Esophagus squamous epithelium (tissue), 5 donors: ENCODE results near the gene DHX8. TPM values are rescaled to one million over a fixed set of nuclear protein-coding genes. Genes with fewer than 3 reads are reported as not detected.

Experiments used
- DNase-seq: peaks from one replicate; lab custom pipeline; 2025; lab: John Stamatoyannopoulos, UW
- H3K27ac ChIP-seq, 4 donors: fragments of 200-600 bp; sonication (generic); one replicate each; pipeline ENCODE4 v1.5.1; 2016 to 2019; ENCODE audit warnings: mild to moderate bottlenecking in 1 of 4
- H3K27me3 ChIP-seq, 4 donors: fragments of 200-600 bp; sonication (generic); 1 replicate in 3 of 4; 2 replicates in 1 of 4; pipeline versions ENCODE4 v1.5.1 to v1.6.0; 2017 to 2021; ENCODE audit warnings: antibody characterized with exemption in 1 of 4
- H3K36me3 ChIP-seq, 3 donors: fragments of 200-600 bp; sonication (generic); one replicate each; pipeline ENCODE4 v1.5.1; 2016 to 2019
- H3K4me1 ChIP-seq, 3 donors: fragments of 200-600 bp; sonication (generic); one replicate each; pipeline ENCODE4 v1.5.1; 2017 to 2019
- H3K4me3 ChIP-seq, 4 donors: fragments of 200-600 bp; sonication (generic); 1 replicate in 3 of 4; 2 replicates in 1 of 4; pipeline ENCODE4 v1.5.1; 2016 to 2019; ENCODE audit warnings: mild to moderate bottlenecking in 2 of 4, moderate library complexity in 1 of 4
- H3K9me3 ChIP-seq, 3 donors: fragments of 200-600 bp; sonication (generic); one replicate each; pipeline ENCODE4 v1.5.1; 2016 to 2019
- CTCF ChIP-seq, 6 experiments: fragments of 450-650 bp in 4 of 6; fragments of 200-600 bp in 2 of 6; sonication (generic) in 2 of 6; IDR thresholded peaks; one replicate each; pipeline ENCODE4 v1.5.1; 2016 to 2019; ENCODE audit warnings: antibody characterized with exemption in 6 of 6, mild to moderate bottlenecking in 4 of 6, moderate library complexity in 4 of 6
- POLR2A ChIP-seq, 4 donors: fragments of 450-650 bp; IDR thresholded peaks; one replicate each; pipeline ENCODE4 v1.6.1; 2017; ENCODE audit warnings: antibody characterized with exemption in 4 of 4, mild to moderate bottlenecking in 4 of 4, moderate library complexity in 3 of 4
- WGBS, 2 donors: methylation state at CpG; one replicate each; pipeline ENCODE4 v1.1.5; 2018; 5-methylcytosine and 5-hydroxymethylcytosine counted together
- intact Hi-C: fragments of 100-400 bp; cut with DNase I; formaldehyde crosslinking; loops from one replicate; pipeline ENCODE4 v1.15.0; 2022
- total RNA-seq, 4 donors: library from RNA; depleted of rRNA; stranded (reverse); fragments of >200 nt; gene quantifications; one replicate each; pipeline ENCODE4 v1.1.0, GENCODE V29; 2016
- donor health status: DM: yes; HTN: yes; CAD: no.

The DHX8 gene
- total RNA-seq, 4 donors from 2014 or later = 28.1 to 32.3 (median 31.0) TPM

- TF ChIP-seq CTCF (IDR thresholded peaks at IDR 0.05) = no peak
- Histone ChIP-seq H3K4me3 (peak overlapping the region in 1 of 4 donors; percentile 75), H3K4me1 (peaks cover 30 to 53% (median 34%) of the 10 kb centered on the region in 3 donors), H3K27me3 (peaks cover 0 to 68% (median 0%) of the 10 kb centered on the region in 4 donors), H3K27ac (peak overlapping the region in 1 of 4 donors; percentile 27), H3K36me3 (no peaks in the 10 kb centered on the region), H3K9me3 (no peaks in the 10 kb centered on the region)
- no peak for DNase-seq
- intact Hi-C loops = no loop called here
- WGBS, 2 donors = 36% methylated on average over 5 to 7 of the region's 7 CpGs
Observed at GRCh38 chr17:43543771-43544575, 60.2 kb downstream of the DHX8 start.

GRCh38 chr17:43545383-43545632 lies 61.5 kb downstream of the DHX8 start:
- Histone ChIP-seq H3K27ac (peak overlapping the region; percentile 63 to 76 (median 76)), H3K36me3 (no peaks in the 10 kb centered on the region), H3K4me1 (peaks cover 34 to 63% (median 34%) of the 10 kb centered on the region in 3 donors), H3K4me3 (peak overlapping the region; percentile 48 to 75 (median 62)), H3K27me3 (peaks cover 0 to 77% (median 0%) of the 10 kb centered on the region in 4 donors), H3K9me3 (no peaks in the 10 kb centered on the region)
- intact Hi-C loops = no loop called here
- DNase-seq = no peak
- TF ChIP-seq CTCF (IDR thresholded peaks at IDR 0.05) (no peak), POLR2A (IDR thresholded peaks at IDR 0.05) (no peak)
- WGBS, 2 donors = no CpG with 5 or more reads among the region's 21 CpGs

- Histone ChIP-seq H3K9me3 (no peaks in the 10 kb centered on the region), H3K27ac (peak within 1 kb of the TSS; percentile 63 to 76 (median 76)), H3K27me3 (peaks cover 0 to 83% (median 0%) of the 10 kb centered on the region in 4 donors), H3K36me3 (no peaks in the 10 kb centered on the region), H3K4me3 (peak within 1 kb of the TSS; percentile 48 to 75 (median 62)), H3K4me1 (peaks cover 34 to 63% (median 34%) of the 10 kb centered on the region in 3 donors)
- 0 to 2% methylated on average over 8 to 39 of the region's 46 CpGs for WGBS, 2 donors
- TF ChIP-seq CTCF (IDR thresholded peaks at IDR 0.05) (no peak), POLR2A (IDR thresholded peaks at IDR 0.05) (no peak)
- intact Hi-C loops = no loop called here
- peak; percentile 41 for DNase-seq
Observed at GRCh38 chr17:43546319-43547188, 62.8 kb downstream of the DHX8 start, which contains the start of gene ETV4. Gene ETV4 (minus strand): TSS chr17:43546340. CDS start chr17:43545617, 723 bp downstream.

GRCh38 chr17:43547189-43547550 lies 63.4 kb downstream of the DHX8 start:
- TF ChIP-seq CTCF (IDR thresholded peaks at IDR 0.05) = no peak
- no peak for TF ChIP-seq POLR2A (IDR thresholded peaks at IDR 0.05)
- WGBS, 2 donors = 32 to 50% methylated on average over 2 of the region's 2 CpGs
- H3K36me3 ChIP-seq = no peaks in the 10 kb centered on the region
- no peaks in the 10 kb centered on the region for H3K9me3 ChIP-seq
- no peak overlapping the region for H3K4me3 ChIP-seq
- H3K27me3 ChIP-seq = peaks cover 0 to 78% (median 0%) of the 10 kb centered on the region in 4 donors
- peak overlapping the region in 1 of 4 donors; percentile 8 for H3K27ac ChIP-seq
- H3K4me1 ChIP-seq = peaks cover 34 to 63% (median 34%) of the 10 kb centered on the region in 3 donors
- intact Hi-C loops = no loop called here
- DNase-seq = no peak
